Activated naive CD8-positive, alpha-beta T cell (primary cell): ENCODE measurements around the gene FCRL5.

Experiments
- H3K27ac Mint-ChIP-seq: one replicate; pipeline ENCODE4 v1.8.0; 2021; ENCODE audit warnings: mixed read lengths
- H3K27me3 Mint-ChIP-seq: one replicate; pipeline ENCODE4 v1.8.0; 2021; ENCODE audit warnings: mixed read lengths
- H3K36me3 Mint-ChIP-seq: one replicate; pipeline ENCODE4 v1.8.0; 2021; ENCODE audit warnings: mixed read lengths
- H3K4me1 Mint-ChIP-seq: one replicate; pipeline ENCODE4 v1.8.0; 2021; ENCODE audit warnings: low read depth, mixed read lengths
- H3K4me3 Mint-ChIP-seq: one replicate; pipeline ENCODE4 v1.8.0; 2021; ENCODE audit warnings: mild to moderate bottlenecking, mixed read lengths
- H3K9me3 Mint-ChIP-seq: one replicate; pipeline ENCODE4 v1.8.0; 2021; ENCODE audit warnings: low read depth, mixed read lengths

The FCRL5 gene

GRCh38 chr1:157485793-157486192 lies 66.5 kb downstream of the FCRL5 start:
- no peaks in the 10 kb centered on the region for H3K27me3 Mint-ChIP-seq
- H3K27ac Mint-ChIP-seq: no peak overlapping the region
- H3K9me3 Mint-ChIP-seq: no peaks in the 10 kb centered on the region
- no peak overlapping the region for H3K4me3 Mint-ChIP-seq
- H3K36me3 Mint-ChIP-seq: no peaks in the 10 kb centered on the region
- no peaks in the 10 kb centered on the region for H3K4me1 Mint-ChIP-seq

GRCh38 chr1:157484573-157484972 lies 67.7 kb downstream of the FCRL5 start:
- Mint-ChIP-seq H3K9me3 (peaks cover under 1% of the 10 kb centered on the region), H3K4me1 (no peaks in the 10 kb centered on the region), H3K4me3 (no peak overlapping the region), H3K27ac (no peak overlapping the region), H3K27me3 (peaks cover 3% of the 10 kb centered on the region), H3K36me3 (peaks cover under 1% of the 10 kb centered on the region)

GRCh38 chr1:157483635-157484034 lies 68.7 kb downstream of the FCRL5 start:
- H3K27ac Mint-ChIP-seq: no peak overlapping the region
- H3K9me3 Mint-ChIP-seq: peaks cover 4% of the 10 kb centered on the region
- H3K4me3 Mint-ChIP-seq: no peak overlapping the region
- H3K27me3 Mint-ChIP-seq: peaks cover 7% of the 10 kb centered on the region
- H3K4me1 Mint-ChIP-seq: no peaks in the 10 kb centered on the region
- H3K36me3 Mint-ChIP-seq: peaks cover 5% of the 10 kb centered on the region

- no peak overlapping the region for H3K4me3 Mint-ChIP-seq
- H3K27ac Mint-ChIP-seq: no peak overlapping the region
- peaks cover 10% of the 10 kb centered on the region for H3K36me3 Mint-ChIP-seq
- H3K9me3 Mint-ChIP-seq: peaks cover 11% of the 10 kb centered on the region
- peaks cover 7% of the 10 kb centered on the region for H3K27me3 Mint-ChIP-seq
- H3K4me1 Mint-ChIP-seq: no peaks in the 10 kb centered on the region
Measured at GRCh38 chr1:157482717-157483116, 69.6 kb downstream of the FCRL5 start.

GRCh38 chr1:157482174-157482573 lies 70.1 kb downstream of the FCRL5 start:
- Mint-ChIP-seq H3K9me3 (peaks cover 13% of the 10 kb centered on the region), H3K4me1 (no peaks in the 10 kb centered on the region), H3K4me3 (no peak overlapping the region), H3K27me3 (peaks cover 7% of the 10 kb centered on the region), H3K27ac (no peak overlapping the region), H3K36me3 (peaks cover 10% of the 10 kb centered on the region)

- Mint-ChIP-seq H3K9me3 (peaks cover 15% of the 10 kb centered on the region), H3K36me3 (peaks cover 10% of the 10 kb centered on the region), H3K4me1 (no peaks in the 10 kb centered on the region), H3K27me3 (peaks cover 12% of the 10 kb centered on the region), H3K4me3 (no peak overlapping the region), H3K27ac (no peak overlapping the region)
Measured at GRCh38 chr1:157478030-157478429, 74.3 kb downstream of the FCRL5 start.

GRCh38 chr1:157477419-157477818 lies 74.9 kb downstream of the FCRL5 start:
- H3K9me3 Mint-ChIP-seq: peaks cover 15% of the 10 kb centered on the region
- H3K4me1 Mint-ChIP-seq: no peaks in the 10 kb centered on the region
- peaks cover 10% of the 10 kb centered on the region for H3K36me3 Mint-ChIP-seq
- H3K27ac Mint-ChIP-seq: no peak overlapping the region
- H3K4me3 Mint-ChIP-seq: no peak overlapping the region
- H3K27me3 Mint-ChIP-seq: peaks cover 12% of the 10 kb centered on the region

- Mint-ChIP-seq H3K4me1 (no peaks in the 10 kb centered on the region), H3K27me3 (peaks cover 6% of the 10 kb centered on the region), H3K27ac (no peak overlapping the region), H3K9me3 (peaks cover 5% of the 10 kb centered on the region), H3K36me3 (peaks cover under 1% of the 10 kb centered on the region), H3K4me3 (no peak overlapping the region)
Measured at GRCh38 chr1:157472959-157473358, 79.4 kb downstream of the FCRL5 start.

- Mint-ChIP-seq H3K36me3 (no peaks in the 10 kb centered on the region), H3K4me3 (no peak overlapping the region), H3K27me3 (peaks cover 6% of the 10 kb centered on the region), H3K27ac (no peak overlapping the region), H3K9me3 (peaks cover 2% of the 10 kb centered on the region), H3K4me1 (no peaks in the 10 kb centered on the region)
Measured at GRCh38 chr1:157472056-157472701, 80.1 kb downstream of the FCRL5 start.

GRCh38 chr1:157471531-157471930 lies 80.8 kb downstream of the FCRL5 start:
- H3K9me3 Mint-ChIP-seq: no peaks in the 10 kb centered on the region
- H3K4me1 Mint-ChIP-seq: no peaks in the 10 kb centered on the region
- no peaks in the 10 kb centered on the region for H3K36me3 Mint-ChIP-seq
- H3K27me3 Mint-ChIP-seq: peaks cover 5% of the 10 kb centered on the region
- no peak overlapping the region for H3K4me3 Mint-ChIP-seq
- H3K27ac Mint-ChIP-seq: no peak overlapping the region

- no peaks in the 10 kb centered on the region for H3K4me1 Mint-ChIP-seq
- no peak overlapping the region for H3K4me3 Mint-ChIP-seq
- H3K36me3 Mint-ChIP-seq: no peaks in the 10 kb centered on the region
- H3K27me3 Mint-ChIP-seq: no peaks in the 10 kb centered on the region
- no peaks in the 10 kb centered on the region for H3K9me3 Mint-ChIP-seq
- no peak overlapping the region for H3K27ac Mint-ChIP-seq
Measured at GRCh38 chr1:157469752-157470675, 82.3 kb downstream of the FCRL5 start.

- no peaks in the 10 kb centered on the region for H3K36me3 Mint-ChIP-seq
- H3K27me3 Mint-ChIP-seq: no peaks in the 10 kb centered on the region
- H3K4me1 Mint-ChIP-seq: no peaks in the 10 kb centered on the region
- no peak overlapping the region for H3K4me3 Mint-ChIP-seq
- no peaks in the 10 kb centered on the region for H3K9me3 Mint-ChIP-seq
- H3K27ac Mint-ChIP-seq: no peak overlapping the region
Measured at GRCh38 chr1:157469300-157469699, 83.0 kb downstream of the FCRL5 start.

- no peak overlapping the region for H3K4me3 Mint-ChIP-seq
- H3K27me3 Mint-ChIP-seq: no peaks in the 10 kb centered on the region
- no peaks in the 10 kb centered on the region for H3K36me3 Mint-ChIP-seq
- H3K4me1 Mint-ChIP-seq: no peaks in the 10 kb centered on the region
- H3K27ac Mint-ChIP-seq: no peak overlapping the region
- no peaks in the 10 kb centered on the region for H3K9me3 Mint-ChIP-seq
Measured at GRCh38 chr1:157466011-157466410, 86.3 kb downstream of the FCRL5 start.
